ENCODE data around the gene TLE6. TPM values are rescaled to one million over a fixed set of nuclear protein-coding genes. Genes with fewer than 3 reads are reported as not detected.

TLE6 gene
- total RNA-seq, 1 donor from 2014 or later: 0.93 TPM

DNA sequence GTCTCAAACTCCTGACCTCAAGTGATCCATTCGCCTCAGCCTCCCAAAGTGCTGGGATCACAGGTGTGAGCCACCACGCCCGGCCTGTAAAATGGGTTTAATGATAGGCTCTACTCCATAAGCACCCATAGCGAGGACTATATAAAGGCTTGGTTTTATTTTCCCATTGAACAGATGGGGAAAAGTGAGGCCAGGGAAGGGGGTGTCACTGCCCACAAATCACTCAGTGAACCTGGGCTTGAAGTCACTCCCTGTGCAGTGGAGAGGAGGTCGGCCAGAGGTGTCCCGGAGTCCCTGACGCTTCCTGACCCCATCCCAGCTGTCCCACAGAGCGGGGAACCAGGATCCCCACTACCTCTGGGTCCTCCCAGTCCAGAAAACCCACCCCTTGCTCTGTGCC, 36.8 kb downstream of the TLE6 start:
- no peak for ATAC-seq (ENCODE audit: low read depth)
- TF ChIP-seq, protein P1, sequence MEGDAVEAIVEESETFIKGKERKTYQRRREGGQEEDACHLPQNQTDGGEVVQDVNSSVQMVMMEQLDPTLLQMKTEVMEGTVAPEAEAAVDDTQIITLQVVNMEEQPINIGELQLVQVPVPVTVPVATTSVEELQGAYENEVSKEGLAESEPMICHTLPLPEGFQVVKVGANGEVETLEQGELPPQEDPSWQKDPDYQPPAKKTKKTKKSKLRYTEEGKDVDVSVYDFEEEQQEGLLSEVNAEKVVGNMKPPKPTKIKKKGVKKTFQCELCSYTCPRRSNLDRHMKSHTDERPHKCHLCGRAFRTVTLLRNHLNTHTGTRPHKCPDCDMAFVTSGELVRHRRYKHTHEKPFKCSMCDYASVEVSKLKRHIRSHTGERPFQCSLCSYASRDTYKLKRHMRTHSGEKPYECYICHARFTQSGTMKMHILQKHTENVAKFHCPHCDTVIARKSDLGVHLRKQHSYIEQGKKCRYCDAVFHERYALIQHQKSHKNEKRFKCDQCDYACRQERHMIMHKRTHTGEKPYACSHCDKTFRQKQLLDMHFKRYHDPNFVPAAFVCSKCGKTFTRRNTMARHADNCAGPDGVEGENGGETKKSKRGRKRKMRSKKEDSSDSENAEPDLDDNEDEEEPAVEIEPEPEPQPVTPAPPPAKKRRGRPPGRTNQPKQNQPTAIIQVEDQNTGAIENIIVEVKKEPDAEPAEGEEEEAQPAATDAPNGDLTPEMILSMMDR (IDR thresholded peaks at IDR 0.05): no peak
- H3K27me3 Mint-ChIP-seq: peaks cover 2% of the 10 kb centered on the region
- no peak overlapping the region for H3K27ac Mint-ChIP-seq
- no peak for DNase-seq
- intact Hi-C loops (cut with micrococcal nuclease): no loop called here
- H3K9me3 Mint-ChIP-seq: no peaks in the 10 kb centered on the region
- POLR2A ChIA-PET: no interaction called here
- no peaks in the 10 kb centered on the region for H3K4me1 Mint-ChIP-seq
- H3K4me3 Mint-ChIP-seq: no peak overlapping the region
- CTCF ChIA-PET: no interaction called here
- no peaks in the 10 kb centered on the region for H3K36me3 Mint-ChIP-seq (ENCODE audit: low read depth)

DNA sequence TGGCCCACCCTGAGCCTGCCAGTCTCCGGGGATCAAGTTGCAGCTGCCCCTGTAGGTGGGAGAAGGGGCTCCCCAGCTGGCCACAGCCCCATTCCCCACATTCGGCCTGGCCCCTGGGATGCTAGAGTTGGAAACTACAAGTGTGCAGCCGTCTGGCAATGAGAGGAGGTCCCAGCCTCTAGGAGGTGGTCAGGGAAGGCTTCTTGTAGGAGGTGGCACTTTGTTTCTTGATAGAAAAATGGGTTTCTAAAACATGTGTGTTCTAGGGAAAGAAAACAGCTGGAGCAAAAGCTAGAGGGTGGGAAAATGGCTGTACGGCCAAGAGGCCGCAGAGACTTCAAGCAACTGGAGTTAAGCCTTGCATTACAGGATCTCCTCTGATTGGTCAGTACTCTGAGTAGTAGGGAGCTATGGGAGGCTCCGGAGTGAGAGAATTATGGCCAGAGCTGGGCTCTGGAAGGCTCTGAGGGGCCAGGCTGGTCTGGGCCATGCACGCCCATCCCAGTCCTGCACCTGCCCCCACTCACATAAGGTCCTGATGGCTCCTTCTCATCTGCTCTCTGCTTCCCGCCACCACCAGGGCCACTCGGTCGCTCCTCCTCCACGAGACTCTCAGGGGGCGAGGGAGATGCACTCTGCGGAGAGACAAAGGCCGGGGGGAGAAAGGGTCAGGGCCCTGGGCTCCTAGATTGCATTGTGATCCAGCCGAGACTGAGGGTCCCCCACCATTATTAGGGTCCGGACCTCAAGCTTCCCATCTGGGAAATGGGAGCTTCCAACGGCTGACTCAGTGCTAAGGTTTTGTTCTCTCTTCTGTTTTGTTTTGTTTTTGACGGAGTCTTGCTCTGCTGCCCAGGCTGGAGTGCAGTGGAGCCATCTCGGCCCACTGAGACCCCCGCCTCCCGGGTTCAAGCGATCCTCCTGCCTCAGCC, 38.0 kb downstream of the TLE6 start:
- CTCF ChIA-PET: no interaction called here
- Mint-ChIP-seq H3K4me3 (no peak overlapping the region), H3K36me3 (ENCODE audit: low read depth) (no peaks in the 10 kb centered on the region), H3K27me3 (no peaks in the 10 kb centered on the region), H3K4me1 (no peaks in the 10 kb centered on the region), H3K27ac (no peak overlapping the region), H3K9me3 (no peaks in the 10 kb centered on the region)
- TF ChIP-seq, protein P1 (IDR thresholded peaks at IDR 0.05): no peak
- POLR2A ChIA-PET: no interaction called here
- no peak for ATAC-seq (ENCODE audit: low read depth)
- DNase-seq: no peak
- intact Hi-C loops (cut with micrococcal nuclease): no loop called here

DNA sequence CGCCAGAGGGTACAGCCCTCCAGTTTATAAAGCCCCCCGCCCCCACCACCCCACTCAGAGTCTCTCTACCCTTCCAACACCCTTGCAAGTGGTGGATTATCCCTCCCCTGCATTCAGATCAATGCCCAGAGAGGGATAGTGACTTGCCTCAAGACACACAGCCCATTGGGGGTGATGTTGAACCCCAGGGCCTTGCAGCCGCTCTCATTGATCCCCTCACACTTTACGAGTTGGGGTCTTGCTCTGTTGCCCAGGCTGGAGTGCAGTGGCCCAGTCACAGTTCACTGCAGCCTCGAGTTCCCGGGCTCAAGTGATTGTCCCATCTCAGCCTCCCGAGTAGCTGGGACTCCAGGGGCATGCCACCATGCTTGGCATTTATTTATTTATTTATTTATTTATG, 40.6 kb downstream of the TLE6 start:
- CTCF ChIA-PET: no interaction called here
- ATAC-seq (ENCODE audit: low read depth): no peak
- TF ChIP-seq, protein P1 (IDR thresholded peaks at IDR 0.05): no peak
- Mint-ChIP-seq H3K27ac (no peak overlapping the region), H3K4me3 (no peak overlapping the region), H3K9me3 (no peaks in the 10 kb centered on the region), H3K36me3 (ENCODE audit: low read depth) (no peaks in the 10 kb centered on the region), H3K27me3 (no peaks in the 10 kb centered on the region), H3K4me1 (no peaks in the 10 kb centered on the region)
- POLR2A ChIA-PET: no interaction called here
- intact Hi-C loops (cut with micrococcal nuclease): no loop called here
- DNase-seq: no peak

DNA sequence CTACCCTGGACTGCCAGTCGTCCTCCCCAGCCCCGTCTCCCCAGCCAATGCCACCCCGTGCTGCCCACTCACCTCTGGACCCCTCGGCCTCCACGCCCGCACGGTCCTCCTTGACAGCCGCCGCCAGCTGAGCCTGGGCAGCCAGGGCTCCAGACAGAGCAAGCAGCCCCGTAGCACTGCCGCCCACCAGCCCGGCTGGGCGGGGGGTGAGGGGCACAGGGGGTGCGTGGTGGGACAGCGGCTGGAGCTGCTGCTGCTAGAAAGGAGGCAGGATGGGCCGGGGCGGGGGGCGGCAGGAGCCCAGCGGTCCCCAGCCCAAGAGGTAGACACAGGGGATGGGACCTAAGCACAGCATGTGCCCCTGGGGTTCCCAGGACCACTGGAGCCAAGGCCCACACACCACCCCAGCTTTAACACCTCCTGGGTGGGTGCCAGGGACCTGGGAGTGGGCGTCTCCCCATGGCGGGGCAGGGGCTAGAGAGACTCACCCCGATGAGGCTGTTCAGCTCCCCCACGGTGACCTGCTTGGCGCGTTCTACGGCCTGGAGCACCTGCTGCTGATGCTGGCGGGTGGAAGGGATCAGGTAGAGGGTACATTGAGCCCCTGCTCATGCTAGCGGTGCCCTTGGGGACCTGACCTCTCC, 42.0 kb downstream of the TLE6 start:
- no peaks in the 10 kb centered on the region for H3K9me3 Mint-ChIP-seq
- H3K4me3 Mint-ChIP-seq: no peak overlapping the region
- peaks cover 7% of the 10 kb centered on the region for H3K27me3 Mint-ChIP-seq
- DNase-seq: no peak
- ChIA-PET CTCF (no interaction called here), POLR2A (no interaction called here)
- TF ChIP-seq, protein P1 (IDR thresholded peaks at IDR 0.05): no peak
- H3K27ac Mint-ChIP-seq: no peak overlapping the region
- no peaks in the 10 kb centered on the region for H3K36me3 Mint-ChIP-seq (ENCODE audit: low read depth)
- H3K4me1 Mint-ChIP-seq: no peaks in the 10 kb centered on the region
- intact Hi-C loops (cut with micrococcal nuclease): no loop called here
- no peak for ATAC-seq (ENCODE audit: low read depth)

DNA sequence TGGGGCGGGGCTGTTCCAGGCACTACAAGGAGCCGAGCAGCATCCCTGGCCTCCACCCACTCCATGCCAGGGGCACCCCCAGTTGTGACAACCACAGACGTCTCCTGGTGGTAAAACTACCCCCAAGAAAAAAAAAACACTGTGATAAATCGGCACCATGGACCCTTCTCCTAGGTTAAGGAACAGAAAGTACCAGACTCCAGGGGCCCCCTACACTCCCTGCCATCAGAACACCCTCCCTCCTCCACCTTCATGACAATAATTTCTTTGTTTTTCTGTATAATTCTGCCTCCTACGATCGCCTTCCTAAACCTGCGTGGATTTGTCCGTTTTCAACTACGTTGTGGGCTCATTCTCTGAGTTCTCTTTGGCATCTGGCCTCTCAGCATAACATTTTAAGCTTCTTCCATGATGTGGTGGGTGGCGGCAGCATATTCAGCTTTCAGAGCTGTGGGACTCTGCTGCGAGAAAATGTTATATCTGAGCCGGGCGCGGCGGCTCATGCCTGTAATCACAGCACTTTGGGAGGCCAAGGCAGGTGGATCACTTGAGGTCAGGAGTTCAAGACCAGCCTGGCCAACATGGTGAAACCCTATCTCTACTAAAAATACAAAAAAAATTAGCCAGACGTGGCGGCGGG, 43.1 kb downstream of the TLE6 start:
- Mint-ChIP-seq H3K4me3 (no peak overlapping the region), H3K27me3 (peaks cover 12% of the 10 kb centered on the region), H3K9me3 (no peaks in the 10 kb centered on the region), H3K36me3 (ENCODE audit: low read depth) (no peaks in the 10 kb centered on the region), H3K27ac (no peak overlapping the region), H3K4me1 (peaks cover 8% of the 10 kb centered on the region)
- intact Hi-C loops (cut with micrococcal nuclease): no loop called here
- ChIA-PET CTCF (no interaction called here), POLR2A (no interaction called here)
- no peak for ATAC-seq (ENCODE audit: low read depth)
- TF ChIP-seq, protein P1 (IDR thresholded peaks at IDR 0.05): no peak
- DNase-seq: no peak
